RWPE2 (cell line): ENCODE data around the gene CCNB2.
"Not testable (repeated sequence)": the region's sequence is repeated elsewhere in the genome, so short reads cannot be mapped to it uniquely, and the experiment has no call there.

ENCODE experiments used
- ATAC-seq: fragments of 200-7000 bp; cut with Tn5 transposase; 3 replicates; pipeline ENCODE4 v1.9.1; 2021; ENCODE audit warnings: low read depth
- DNase-seq: peaks from one replicate; pipeline ENCODE4 v3.0.0-alpha.2; 2020; ENCODE audit warnings: low spot score
- H3K27ac ChIP-seq: fragments of 450-650 bp; 2 replicates; pipeline ENCODE4 v1.5.1; 2017; ENCODE audit warnings: mild to moderate bottlenecking; ENCODE audit not compliant: poor library complexity, severe bottlenecking
- H3K27me3 ChIP-seq: fragments of 250-450 bp; sonication (Bioruptor Pico); 2 replicates; pipeline ENCODE4 v1.5.1; 2021; ENCODE audit warnings: mild to moderate bottlenecking, moderate library complexity; ENCODE audit not compliant: insufficient read depth, poor library complexity, severe bottlenecking
- H3K36me3 ChIP-seq: fragments of 250-450 bp; sonication (Bioruptor Pico); 2 replicates; pipeline ENCODE4 v1.5.1; 2020; ENCODE audit warnings: low read depth, mild to moderate bottlenecking, moderate library complexity
- H3K4me1 ChIP-seq: fragments of 250-450 bp; sonication (Bioruptor Pico); 2 replicates; pipeline ENCODE4 v1.5.1; 2021; ENCODE audit warnings: mild to moderate bottlenecking, moderate library complexity; ENCODE audit not compliant: insufficient read depth, poor library complexity, severe bottlenecking
- H3K4me3 ChIP-seq: fragments of 250-450 bp; sonication (Bioruptor Pico); 2 replicates; pipeline ENCODE4 v1.5.1; 2021; ENCODE audit warnings: mild to moderate bottlenecking, moderate library complexity; ENCODE audit not compliant: severe bottlenecking
- H3K9me3 ChIP-seq: fragments of 250-450 bp; sonication (Bioruptor Pico); 2 replicates; pipeline ENCODE4 v1.5.1; 2021; ENCODE audit warnings: mild to moderate bottlenecking, moderate library complexity; ENCODE audit not compliant: severe bottlenecking
- TF ChIP-seq, protein P1 (sequence below): fragments of 450-650 bp; IDR thresholded peaks from one replicate; pipeline ENCODE4 v1.5.1; 2017; ENCODE audit warnings: mild to moderate bottlenecking, moderate library complexity; ENCODE audit not compliant: poor library complexity, severe bottlenecking

Gene CCNB2

DNA sequence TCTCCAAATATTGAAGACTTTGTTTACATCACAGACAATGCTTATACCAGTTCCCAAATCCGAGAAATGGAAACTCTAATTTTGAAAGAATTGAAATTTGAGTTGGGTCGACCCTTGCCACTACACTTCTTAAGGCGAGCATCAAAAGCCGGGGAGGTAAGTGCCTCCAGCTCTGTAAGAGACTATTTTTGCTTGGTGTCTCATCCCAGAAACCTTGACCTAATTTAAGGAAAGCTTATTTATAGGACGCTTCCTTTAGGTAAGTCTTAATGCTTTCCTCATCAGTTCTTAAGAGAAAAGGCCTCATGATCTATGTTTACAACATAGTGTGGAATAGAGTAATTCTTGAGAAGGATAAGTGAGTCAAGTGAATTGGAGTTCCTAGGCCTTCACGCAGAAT is 11.8 kb downstream of the CCNB2 start:
- no peak overlapping the region for H3K27ac ChIP-seq
- ATAC-seq (no peak), DNase-seq (no peak)
- no peaks in the 10 kb centered on the region for H3K4me1 ChIP-seq
- peaks cover 98% of the 10 kb centered on the region for H3K36me3 ChIP-seq
- no peak overlapping the region for H3K4me3 ChIP-seq
- TF ChIP-seq, protein P1, sequence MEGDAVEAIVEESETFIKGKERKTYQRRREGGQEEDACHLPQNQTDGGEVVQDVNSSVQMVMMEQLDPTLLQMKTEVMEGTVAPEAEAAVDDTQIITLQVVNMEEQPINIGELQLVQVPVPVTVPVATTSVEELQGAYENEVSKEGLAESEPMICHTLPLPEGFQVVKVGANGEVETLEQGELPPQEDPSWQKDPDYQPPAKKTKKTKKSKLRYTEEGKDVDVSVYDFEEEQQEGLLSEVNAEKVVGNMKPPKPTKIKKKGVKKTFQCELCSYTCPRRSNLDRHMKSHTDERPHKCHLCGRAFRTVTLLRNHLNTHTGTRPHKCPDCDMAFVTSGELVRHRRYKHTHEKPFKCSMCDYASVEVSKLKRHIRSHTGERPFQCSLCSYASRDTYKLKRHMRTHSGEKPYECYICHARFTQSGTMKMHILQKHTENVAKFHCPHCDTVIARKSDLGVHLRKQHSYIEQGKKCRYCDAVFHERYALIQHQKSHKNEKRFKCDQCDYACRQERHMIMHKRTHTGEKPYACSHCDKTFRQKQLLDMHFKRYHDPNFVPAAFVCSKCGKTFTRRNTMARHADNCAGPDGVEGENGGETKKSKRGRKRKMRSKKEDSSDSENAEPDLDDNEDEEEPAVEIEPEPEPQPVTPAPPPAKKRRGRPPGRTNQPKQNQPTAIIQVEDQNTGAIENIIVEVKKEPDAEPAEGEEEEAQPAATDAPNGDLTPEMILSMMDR, result no peak
- no peaks in the 10 kb centered on the region for H3K27me3 ChIP-seq
- H3K9me3 ChIP-seq, result no peaks in the 10 kb centered on the region

DNA sequence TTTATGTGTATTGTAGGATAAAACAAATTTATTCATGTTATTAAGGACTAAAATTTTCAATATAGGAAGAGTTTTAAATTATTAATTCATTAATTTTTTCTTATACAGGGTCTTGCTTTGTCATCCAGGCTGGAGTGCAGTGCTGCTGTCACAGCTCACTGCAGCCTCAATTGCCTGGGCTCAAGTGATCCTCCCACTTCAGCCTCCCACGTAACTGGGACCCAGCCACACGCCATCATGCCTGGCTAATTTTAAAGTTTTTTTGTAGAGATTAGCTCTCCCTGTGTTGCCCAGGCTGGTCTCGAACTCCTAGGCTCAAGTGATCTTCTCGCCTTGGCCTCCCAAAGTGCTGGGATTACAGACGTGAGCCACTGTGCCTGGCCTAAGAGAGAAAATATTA is 14.7 kb downstream of the CCNB2 start:
- TF ChIP-seq, protein P1, result no peak
- peaks cover 93% of the 10 kb centered on the region for H3K36me3 ChIP-seq

DNA sequence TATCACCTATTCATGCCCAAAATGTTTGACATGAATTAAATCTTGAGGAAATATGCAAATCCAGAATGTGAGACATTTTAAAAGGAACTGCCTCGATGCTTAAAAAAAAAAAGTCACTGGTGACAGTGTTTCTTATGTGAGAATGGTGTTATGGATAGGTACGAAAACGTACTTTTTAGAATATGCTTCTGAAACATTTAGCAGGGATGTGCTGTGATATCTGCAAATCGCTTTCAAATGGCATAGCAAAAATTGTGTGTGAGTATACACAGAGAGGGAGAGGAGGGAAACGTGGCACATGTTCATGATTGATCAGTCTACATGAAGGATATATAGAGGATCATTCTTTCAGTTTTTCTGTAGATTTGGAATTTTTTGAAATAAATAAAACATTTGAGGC is 16.0 kb downstream of the CCNB2 start:
- H3K27ac ChIP-seq, result no peak overlapping the region
- ATAC-seq (no peak), DNase-seq (no peak)
- H3K4me1 ChIP-seq, result no peaks in the 10 kb centered on the region
- H3K9me3 ChIP-seq, result no peaks in the 10 kb centered on the region
- no peaks in the 10 kb centered on the region for H3K27me3 ChIP-seq
- H3K36me3 ChIP-seq, result peaks cover 93% of the 10 kb centered on the region
- no peak overlapping the region for H3K4me3 ChIP-seq
- TF ChIP-seq, protein P1, result no peak

More for the DNA sequence above, 14.7 kb downstream of the CCNB2 start:
- Histone ChIP-seq H3K27me3 (no peaks in the 10 kb centered on the region), H3K4me1 (no peaks in the 10 kb centered on the region), H3K9me3 (no peaks in the 10 kb centered on the region), H3K27ac (no peak overlapping the region), H3K4me3 (no peak overlapping the region)
- no peak for ATAC-seq
- DNase-seq, result no peak

DNA sequence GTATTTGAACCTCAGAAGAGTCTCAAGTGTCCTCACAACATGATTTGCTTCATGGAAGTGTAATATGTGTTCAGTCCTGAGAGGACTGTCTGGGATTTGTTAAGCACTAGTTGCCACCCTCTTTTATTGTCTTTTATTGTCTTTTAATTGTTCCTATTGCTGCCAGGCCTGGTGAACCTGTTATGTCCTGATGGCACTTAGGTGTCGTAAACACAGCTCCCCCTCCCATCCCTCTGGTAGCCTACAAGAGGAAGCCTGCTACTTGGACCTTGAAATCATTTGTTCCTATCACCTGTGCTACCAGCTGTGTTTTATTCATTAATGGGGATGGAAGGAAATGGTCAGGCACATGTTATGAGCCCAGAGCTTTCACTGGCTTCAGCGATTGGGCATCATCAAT is 19.3 kb downstream of the CCNB2 start:
- TF ChIP-seq, protein P1, result no peak
- DNase-seq, result no peak
- H3K36me3 ChIP-seq, result peaks cover 91% of the 10 kb centered on the region

DNA sequence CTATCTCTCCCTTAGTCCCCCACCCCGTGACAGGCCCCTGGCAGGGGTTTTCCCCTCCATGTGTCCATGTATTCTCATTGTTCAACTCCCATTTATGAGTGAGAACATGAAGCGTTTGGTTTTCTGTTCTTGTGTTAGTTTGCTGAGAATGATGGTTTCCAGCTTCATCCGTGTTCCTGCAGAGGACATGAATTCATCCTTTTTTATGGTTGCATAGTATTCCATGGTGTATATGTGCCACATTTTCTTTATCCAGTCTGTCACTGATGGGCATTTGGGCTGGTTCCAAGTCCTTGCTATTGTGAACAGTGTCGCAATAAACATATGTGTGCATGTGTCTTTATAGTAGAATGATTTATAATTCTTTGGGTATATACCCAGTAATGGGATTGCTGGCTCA is 20.7 kb downstream of the CCNB2 start:
- H3K27me3 ChIP-seq, H3K4me3 ChIP-seq, H3K4me1 ChIP-seq, DNase-seq, H3K27ac ChIP-seq, ATAC-seq: not testable (repeated sequence)
- Histone ChIP-seq H3K36me3 (peaks cover 91% of the 10 kb centered on the region), H3K9me3 (peaks cover 15% of the 10 kb centered on the region)

More for the DNA sequence above, 19.3 kb downstream of the CCNB2 start:
- Histone ChIP-seq H3K4me1 (no peaks in the 10 kb centered on the region), H3K27me3 (no peaks in the 10 kb centered on the region), H3K27ac (no peak overlapping the region), H3K4me3 (no peak overlapping the region), H3K9me3 (peaks cover 4% of the 10 kb centered on the region)
- ATAC-seq, result peak; percentile 25

DNA sequence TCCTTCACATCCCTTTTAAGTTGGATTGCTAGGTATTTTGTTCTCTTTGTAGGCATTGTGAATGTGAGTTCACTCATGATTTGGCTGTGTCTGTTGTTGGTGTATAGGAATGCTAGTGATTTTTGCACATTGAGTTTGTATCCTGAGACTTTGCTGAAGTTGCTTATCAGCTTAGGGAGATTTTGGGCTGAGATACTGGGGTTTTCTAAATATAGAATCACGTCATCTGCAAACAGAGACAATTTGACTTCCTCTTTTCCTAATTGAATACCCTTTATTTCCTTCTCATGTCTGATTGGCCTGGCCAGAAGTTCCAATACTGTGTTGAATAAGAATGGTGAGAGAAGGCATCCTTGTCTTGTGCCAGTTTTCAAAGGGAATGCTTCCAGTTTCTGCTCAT is 22.3 kb downstream of the CCNB2 start:
- not testable (repeated sequence) for ATAC-seq, H3K27ac ChIP-seq, H3K4me3 ChIP-seq, H3K27me3 ChIP-seq, DNase-seq, H3K4me1 ChIP-seq
- H3K9me3 ChIP-seq, result peaks cover 16% of the 10 kb centered on the region
- peaks cover 97% of the 10 kb centered on the region for H3K36me3 ChIP-seq
